ENCODE data around the gene LIFR.
"Not testable (repeated sequence)": the region's sequence is repeated elsewhere in the genome, so short reads cannot be mapped to it uniquely, and the experiment has no call there.

The LIFR gene

DNA sequence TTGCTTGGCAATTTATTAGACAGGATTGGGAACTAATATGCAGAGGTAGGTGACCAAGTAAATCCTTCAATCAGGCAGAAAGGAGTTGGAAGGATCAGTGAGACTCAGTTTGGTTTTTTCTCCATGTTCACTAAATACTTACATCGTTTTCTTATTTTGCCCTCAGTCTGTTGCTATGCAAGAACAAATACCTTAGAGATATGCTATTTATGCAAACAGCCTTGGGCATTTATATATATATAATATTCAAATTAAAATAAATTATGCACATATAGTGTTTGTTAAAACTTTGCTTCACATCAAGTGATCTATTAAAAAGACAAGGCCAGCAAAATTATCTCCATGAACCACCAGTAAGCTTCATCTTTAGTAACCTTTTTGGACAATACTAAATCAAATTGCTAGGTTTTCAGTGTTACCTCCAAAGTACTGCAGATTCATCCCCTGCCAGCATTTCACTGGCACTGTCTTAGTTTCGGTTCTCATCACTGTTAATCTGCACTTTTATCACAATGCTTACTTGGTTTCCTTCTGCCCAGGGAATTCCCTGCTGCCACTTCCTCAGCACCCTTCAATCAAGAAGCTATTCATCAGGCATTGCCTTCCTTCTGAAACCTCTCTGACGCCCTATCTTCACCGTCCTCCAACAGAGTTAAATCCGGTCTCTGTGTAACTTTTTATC is 26.0 kb upstream of the LIFR start:
- no peak for DNase-seq (ENCODE audit: low spot score)

DNA sequence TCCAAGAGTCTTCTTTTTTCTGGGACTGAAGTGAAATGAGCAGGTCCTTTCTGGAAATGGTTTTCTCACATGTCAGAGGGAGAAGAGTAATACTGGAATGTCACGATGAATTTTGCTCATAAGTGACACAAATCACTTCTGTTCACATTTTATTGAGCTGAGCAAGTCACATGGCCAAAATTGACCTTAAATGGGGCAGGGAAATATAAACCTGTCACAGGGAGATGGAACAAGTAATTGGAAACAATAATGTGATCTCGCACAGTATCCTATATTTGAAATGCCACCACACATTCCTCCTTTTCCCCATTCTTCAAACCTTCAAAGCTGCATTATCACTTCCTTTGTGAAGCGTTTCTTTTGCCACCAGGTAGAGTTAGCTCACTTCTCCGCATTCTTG is 25.2 kb upstream of the LIFR start:
- DNase-seq (ENCODE audit: low spot score) = no peak

DNA sequence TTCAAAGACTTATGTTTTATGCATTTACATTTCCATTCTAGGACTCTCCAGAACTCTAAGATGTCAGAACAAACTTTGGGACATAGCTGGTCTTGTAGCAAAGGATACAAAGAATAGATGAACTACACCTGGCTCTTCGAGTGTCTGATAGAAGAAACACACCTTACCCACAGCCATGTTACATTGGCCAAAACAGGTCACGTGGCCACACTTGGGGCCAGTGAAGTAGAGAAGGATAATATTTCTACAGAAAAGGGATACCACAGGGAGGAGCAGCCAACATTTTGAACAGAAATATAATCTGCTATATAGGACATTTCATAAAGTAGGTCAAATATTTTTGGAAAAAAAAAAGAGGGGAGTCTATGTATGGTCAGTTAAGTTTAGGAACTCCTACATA is 22.7 kb upstream of the LIFR start:
- DNase-seq (ENCODE audit: low spot score) = no peak

DNA sequence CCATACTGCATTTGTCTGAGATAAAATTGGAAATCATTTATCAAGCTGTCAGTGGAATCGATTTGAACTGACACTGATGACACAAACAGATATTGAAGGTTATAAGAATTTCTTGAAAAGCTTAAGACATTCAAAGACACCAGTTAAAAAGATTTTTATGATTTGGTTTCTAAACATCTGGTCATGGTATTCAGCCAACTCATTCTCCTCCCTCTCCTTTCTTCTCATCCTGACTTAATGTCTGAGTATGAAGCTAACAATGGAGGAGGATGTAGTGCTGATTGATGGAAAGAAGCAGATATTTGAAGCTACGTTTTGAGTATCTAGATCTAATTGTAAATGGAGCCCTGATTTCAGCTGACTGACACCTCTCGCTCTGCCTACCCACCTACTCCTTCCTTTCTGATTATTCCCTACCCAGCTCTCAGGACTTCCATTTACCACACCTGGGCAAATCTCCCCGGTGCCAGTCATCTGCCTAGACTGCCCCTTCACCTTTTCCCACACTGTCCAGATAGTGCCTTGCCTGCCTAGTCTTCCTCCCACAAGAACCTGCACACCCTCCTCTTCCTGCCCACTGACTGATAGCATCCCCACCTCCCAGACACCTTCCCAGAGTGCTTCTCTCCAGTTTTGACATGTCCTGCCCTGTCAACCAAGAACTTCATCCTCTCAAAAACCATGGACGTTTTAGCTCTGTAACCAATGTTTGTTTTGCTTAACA is 20.7 kb upstream of the LIFR start:
- no peak for DNase-seq (ENCODE audit: low spot score)

DNA sequence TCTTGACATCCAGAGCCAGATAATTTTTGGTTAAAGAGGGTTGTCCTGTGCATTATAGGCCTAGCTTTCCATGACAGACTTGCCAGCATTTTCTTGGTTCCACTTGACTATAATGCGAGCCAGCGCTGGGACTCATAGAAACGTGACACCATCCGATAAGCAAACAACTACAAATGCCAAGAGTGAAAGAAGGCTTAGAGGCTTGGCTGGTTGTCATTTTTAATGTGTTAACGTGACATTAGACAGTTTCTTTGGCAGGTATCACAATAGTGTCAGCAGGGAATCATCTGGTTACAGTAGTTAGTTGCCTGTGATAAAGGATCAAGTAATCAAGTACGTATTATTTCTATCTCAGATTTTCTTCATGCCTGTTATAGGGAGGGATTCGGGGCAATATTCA is 20.0 kb upstream of the LIFR start:
- no peak for DNase-seq (ENCODE audit: low spot score)

DNA sequence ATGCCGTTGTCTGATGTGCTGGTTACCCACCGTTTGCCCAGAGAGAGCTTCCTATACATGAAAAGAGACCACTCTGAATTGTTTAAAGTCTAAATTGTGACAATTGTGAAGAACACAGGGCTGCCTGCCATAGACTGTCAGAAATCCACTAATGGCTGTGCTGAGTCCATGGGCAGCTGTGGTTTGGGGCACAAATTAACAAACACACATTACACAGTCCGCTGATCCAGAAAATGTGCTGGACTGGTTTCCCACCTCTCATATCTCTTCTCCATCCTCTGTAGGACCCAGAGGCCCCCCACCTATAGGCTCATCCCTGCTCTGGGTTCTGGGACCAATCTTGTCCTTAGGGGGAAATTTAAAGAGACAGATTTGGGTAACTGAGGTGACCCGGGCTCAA is 19.0 kb upstream of the LIFR start:
- no peak for DNase-seq (ENCODE audit: low spot score)

DNA sequence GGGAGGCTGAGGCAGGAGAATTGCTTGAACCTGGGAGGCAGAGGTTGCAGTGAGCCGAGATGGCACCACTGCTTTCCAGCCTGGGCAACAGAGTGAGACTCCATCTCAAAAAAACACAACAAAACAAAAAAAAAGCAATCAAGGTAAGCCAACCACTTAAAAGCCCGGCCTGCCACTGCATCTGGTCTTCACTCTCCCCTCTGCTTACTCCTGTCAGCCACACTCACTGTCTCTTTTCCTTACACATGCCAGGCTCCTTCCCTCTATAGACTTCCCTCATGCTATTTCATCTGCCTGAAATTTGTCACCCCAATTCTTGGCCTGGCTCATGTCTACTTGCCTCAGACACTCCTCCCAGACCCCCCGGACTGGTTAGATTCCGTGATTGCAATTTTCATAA is 17.6 kb upstream of the LIFR start:
- no peak for DNase-seq (ENCODE audit: low spot score)

DNA sequence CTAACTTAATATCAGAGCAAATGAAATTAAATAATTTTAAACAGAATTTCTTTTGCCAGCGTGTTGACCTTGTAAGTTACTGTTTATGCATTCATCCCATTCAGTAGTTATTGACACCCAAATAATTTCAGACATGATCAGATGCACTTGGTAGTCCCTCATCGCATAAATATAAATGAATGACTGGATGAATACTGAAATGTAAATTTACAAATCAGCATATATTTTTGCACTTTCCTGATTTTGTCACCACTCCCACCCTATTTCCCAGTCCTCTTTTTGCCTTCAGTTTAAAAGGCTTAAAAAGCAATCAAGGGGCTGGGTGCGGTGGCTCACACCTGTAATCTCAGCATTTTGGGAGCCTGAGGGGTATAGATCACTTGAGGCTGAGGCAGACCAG is 17.1 kb upstream of the LIFR start:
- DNase-seq (ENCODE audit: low spot score) = no peak

DNA sequence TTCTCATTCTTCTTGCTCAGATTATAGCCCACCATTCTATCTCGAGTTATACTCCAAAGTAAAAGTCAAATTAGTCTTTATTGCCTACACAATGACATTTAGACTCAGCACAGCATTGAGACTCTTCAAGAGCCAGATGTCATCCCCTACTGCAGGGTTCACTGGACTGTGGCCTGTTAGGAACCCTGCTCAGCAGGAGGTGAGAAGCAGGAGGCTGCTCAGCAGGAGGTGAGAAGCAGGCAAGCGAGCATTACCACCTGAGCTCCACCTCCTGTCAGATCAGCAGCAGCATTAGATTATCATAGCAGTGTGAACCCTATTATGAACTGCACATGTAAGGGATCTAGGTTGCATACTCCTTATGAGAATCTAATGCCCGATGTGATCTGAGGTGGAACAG is 12.7 kb upstream of the LIFR start:
- DNase-seq (ENCODE audit: low spot score) = no peak

DNA sequence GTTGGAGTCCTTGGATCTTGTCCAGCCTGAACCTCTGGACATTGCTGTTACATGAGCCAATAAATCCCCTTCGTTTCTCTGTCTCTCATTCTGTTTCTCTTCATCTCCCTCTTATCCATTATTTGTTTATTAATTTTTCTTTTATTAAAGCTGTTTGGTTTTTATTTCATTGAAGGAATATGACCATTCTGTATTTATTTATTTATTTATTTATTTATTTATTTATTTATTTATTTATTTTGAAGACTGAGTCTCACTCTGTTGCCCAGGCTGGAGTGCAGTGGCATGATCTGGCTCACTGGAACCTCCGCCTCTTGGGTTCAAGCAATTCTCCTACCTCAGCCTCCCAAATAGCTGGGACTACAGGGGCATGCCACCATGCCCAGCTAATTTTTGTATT is 10.9 kb upstream of the LIFR start:
- DNase-seq (ENCODE audit: low spot score) = not testable (repeated sequence)

DNA sequence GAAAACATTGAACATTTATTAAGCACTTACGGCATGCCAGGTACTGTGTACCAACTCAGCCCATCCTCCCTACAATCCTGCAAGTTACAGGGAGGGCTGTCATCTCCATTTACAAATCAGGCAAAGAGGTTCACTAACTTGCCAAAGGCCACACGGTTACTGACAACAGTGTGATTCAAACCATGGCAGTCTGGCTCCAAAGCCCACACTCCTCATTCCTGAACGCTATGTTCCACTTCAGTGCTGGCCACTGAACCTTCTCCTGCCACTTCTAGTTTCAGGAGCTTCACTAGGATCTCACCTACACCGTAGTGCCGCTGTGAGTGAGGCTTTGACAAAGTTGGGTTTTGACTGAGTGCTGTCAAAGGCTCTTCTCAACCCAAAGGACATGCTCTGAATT is 7.2 kb upstream of the LIFR start:
- no peak for DNase-seq (ENCODE audit: low spot score)

DNA sequence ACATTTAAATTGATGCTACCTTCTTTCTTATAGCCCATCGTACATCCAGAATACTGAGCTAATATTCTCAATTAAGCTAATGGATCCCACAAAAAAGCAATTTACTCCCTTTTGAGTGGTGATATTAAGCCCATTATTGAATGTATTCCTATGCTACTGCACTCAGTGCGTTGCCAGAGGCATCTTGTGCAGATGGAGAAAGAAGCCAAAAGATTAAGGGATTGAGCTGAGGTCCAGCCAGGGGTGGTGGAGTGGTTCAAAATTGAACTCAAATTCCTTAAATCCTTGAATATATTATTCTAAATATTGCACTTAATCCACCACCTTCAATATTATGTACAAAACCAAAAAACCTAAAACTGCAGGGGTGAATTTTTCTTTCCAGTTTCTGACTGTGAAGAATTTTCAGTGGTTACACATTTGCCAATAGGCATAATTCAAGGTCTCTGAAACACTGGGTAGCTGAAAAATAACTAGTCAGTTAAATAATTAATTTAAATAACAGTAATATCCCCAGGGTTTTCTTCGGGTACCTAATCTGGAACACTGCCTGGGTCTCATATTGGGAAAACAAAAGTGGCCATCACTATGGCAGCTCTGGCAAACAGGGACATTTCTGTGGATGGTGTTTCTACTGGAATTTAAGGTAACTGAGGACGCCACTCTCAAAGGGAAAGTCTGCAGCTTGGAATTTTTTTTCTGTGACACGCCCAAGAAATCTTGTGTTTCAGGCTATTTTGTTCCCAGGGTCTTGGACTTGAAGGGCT is 6.2 kb upstream of the LIFR start:
- DNase-seq (ENCODE audit: low spot score) = no peak

DNA sequence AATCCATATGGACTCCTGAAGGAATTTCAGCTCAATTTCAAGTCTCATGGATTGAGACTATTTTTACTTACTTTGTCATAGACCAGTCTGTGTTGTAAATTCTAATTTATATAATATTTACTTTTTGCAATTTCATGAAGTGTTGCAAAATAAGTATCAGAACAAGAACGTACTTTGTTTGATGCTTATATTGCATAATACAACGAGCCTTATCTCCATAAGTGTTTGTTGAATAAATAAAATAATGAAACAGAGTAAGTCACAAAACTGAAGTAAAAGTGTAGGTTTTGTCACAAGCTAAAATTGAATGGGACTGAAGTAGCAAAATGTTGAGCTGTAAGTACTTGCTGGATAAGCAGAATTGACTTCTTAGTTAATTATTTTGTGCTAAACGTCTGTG is 3.0 kb upstream of the LIFR start:
- DNase-seq (ENCODE audit: low spot score) = no peak

DNA sequence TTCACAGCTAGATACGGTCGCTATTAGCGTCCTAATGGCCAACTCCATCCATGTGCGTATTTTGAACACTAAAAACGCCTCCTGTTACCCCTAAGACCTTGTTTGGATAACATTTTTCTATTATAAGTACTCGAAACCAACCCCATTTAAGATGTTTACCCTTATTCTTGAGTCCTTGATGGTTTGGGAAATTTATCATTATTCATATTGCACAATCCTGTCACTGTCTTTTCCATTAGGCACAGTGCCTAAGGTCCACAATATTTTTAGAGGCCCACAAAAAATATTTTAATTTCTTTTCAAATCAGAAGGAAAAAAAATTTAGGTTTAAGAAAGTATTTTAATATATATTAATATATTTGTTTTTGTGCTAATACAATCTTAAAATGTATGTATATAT is 1.3 kb upstream of the LIFR start:
- no peak for DNase-seq (ENCODE audit: low spot score)

DNA sequence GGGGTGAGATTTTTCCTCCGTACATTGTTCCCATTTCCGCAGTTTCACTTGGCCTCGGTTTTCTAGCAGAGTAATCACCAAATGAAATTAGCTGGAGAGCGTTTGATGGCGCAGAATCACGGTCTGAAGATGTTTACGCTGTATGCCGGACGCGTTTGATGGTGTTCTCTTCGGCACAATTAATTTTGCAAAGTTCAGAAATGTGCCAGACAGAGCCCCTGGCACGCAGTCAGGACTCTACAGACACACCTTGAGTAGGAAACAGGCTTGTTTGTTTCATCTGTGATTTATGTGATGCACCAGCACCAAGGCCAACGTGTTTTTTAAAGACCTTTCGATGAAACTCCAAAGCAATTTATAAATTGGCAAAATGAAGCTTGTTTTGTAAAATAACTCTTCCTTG is 863 bp upstream of the LIFR start:
- DNase-seq (ENCODE audit: low spot score) = no peak

DNA sequence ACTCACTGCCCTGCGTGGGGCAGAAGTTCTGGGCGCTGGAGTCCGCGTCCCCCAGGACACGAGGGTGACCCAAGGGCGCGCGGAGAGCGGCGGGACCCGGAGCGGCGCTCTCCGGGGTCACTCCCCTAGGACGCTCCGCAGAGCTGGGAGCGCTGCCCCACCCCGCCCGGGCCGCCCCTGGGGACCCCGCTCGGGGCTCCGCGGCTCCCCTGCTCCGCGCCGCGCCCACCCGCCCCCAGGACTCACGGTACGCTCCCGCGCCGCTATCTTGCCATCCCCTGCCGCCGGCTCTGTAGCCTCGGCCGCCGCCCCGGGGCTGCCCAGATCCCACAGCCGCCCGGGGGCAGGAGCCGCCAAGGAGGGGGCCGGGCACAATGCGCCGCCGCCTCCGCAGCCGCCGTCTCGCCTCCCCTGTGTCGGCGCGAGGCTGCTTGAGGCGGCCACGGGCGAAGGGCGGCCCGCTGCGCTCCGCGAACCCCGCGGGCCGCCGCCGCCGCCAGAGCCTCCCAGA is 303 bp downstream of the LIFR start:
- DNase-seq (ENCODE audit: low spot score) = no peak

DNA sequence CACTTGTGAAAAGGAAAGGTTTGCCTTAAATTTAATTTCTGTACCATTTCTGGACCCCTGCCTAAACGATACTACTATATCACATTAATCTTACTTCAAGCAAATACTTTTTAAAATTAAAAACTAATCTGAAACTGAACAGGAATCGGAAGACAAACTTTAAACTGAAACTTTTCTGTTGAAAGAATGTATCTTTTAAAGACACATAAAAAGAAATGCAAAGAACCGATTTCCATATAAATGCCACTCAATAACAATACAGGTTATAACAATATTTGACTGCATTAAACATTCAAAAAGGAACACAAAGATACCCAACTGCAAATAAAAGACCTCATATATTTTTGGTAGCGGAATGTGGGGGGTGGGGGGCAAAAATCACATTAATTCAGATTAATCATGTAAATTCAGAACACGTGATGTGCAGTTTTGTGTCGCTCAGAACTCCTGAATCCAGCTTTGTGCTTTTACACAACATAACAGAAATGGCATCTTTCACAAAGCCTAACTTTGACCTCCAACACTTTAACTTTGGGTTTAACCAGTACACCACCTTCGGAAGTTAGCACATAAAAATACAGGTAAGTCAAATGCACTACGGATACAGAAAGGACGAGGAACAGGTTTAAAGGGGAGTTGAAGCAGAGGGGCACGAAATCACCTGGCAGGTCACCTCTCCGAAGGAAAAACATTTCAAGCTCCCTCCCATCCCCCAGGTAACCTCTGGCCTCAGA is 925 bp downstream of the LIFR start:
- DNase-seq (ENCODE audit: low spot score) = no peak

DNA sequence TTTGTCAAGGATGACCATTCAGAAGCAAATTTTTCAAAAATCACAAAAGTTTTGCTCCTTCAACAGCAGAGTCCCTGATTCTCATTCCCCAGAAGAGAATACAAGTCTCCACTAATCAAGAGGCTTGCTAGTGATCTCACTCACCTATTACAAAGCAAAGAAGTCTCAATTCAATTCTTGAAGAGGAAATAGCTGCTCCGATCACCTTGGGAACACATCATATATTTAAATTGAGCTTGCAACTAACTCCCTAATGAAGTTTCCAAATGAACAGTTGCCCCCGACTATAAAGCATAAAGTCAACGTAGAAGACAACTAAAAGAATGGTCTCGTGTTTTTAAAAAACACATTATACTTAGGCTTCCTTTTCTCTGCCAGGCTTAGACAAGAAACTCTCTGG is 1.6 kb downstream of the LIFR start:
- DNase-seq (ENCODE audit: low spot score) = no peak

DNA sequence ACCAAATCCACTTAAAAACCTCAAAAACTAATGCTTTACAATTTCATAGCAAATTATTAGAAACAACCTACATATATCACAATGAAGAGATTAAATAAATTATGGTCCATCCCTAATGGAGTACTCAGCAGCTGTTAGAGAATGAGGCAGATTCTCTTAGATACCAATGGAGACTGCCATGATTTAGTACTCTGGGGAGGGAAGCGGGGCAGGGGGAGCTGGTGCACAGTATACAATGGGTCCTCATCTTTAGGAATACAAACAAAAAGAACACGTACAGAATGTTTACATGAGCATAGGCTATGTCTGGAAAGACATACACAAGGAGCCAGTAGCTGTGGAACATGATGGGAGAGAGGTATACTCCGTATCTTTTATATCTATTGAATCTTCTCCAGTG is 2.0 kb downstream of the LIFR start:
- DNase-seq (ENCODE audit: low spot score) = no peak

DNA sequence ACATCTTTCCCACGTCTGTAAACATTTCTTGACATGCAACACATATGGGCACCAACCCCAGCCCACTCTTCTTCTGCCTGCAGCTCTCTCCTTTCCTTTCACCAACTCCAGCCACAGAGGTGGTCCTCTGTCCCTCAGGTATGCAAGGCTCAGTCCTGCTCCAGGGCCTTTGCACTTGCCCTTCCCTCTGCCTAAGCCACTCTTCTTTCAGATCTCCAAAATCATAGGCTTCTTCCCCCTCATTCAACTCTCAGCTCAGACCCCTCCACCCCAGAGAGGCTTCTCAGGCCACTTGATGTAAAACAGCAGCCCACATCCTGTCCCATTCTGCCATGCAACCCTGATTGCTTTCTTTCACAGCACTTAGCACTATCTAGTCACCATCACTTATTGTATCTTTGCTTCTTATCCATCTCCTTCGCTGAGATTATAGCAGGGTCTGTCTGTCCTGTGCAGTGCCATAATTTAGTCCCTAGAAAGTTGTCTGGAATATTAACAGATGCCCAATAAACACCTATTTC is 3.4 kb downstream of the LIFR start:
- no peak for DNase-seq (ENCODE audit: low spot score)

DNA sequence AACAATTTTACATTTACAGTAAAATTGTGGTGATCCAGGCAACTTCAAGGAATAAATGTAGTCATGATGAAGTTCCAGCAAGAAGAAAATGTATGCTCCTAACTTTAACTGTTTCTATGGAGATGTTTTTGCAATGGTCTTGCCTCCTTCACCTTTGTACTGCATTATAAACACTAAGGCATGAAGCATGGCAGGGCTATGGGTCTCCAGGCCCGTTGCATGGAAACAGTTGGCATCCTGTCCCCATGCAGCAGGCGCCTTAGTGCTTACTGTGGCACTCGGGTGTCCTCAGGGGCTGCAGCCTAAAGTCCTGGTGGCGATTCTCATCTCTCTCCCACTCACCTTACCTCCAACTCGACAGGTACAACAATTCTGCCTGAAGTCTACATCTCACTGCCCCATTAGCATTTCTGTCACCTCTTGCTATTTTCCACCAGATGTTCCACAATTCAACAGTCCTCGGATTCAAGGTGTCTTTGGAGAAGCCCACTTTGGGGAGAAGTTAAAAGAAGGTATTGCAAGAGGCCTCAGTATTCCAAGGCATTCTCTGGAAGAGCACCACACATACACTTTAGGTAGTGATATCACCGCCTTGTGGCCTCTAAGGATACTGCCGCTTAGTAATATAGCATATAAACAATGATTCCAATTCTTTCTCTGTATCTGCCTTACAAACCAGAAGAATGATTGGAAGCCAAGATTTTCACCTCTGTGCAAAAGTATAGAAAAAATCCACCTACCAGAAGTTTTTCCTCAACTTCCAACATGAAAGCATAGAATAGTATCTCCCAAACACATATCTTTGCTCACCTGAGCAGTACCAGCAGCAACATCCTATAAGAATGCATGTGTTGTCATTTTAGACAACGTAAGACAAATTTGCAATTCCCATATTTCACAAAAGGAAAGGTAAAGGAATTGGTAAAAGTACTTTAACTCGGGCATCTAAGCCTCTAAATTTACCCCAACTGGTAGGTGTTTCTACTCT is 5.1 kb downstream of the LIFR start:
- peak; percentile 45 for DNase-seq (ENCODE audit: low spot score)

Data from iPS-NIHi11 (cell line).